ENCODE data around the gene SLC47A1.

The SLC47A1 gene

GRCh38 chr17:19592316-19592715 lies 58.7 kb downstream of the SLC47A1 start:
- H3K4me3 ChIP-seq (ENCODE audit: low read depth, low read length) = no peak overlapping the region

GRCh38 chr17:19596869-19597268 lies 63.2 kb downstream of the SLC47A1 start:
- no peak overlapping the region for H3K4me3 ChIP-seq (ENCODE audit: low read depth, low read length)

- H3K4me3 ChIP-seq (ENCODE audit: low read depth, low read length) = no peak overlapping the region
Measured at GRCh38 chr17:19610311-19610710, 76.7 kb downstream of the SLC47A1 start.

- H3K4me3 ChIP-seq (ENCODE audit: low read depth, low read length) = no peak overlapping the region
Measured at GRCh38 chr17:19610879-19611278, 77.2 kb downstream of the SLC47A1 start.

- no peak overlapping the region for H3K4me3 ChIP-seq (ENCODE audit: low read depth, low read length)
Measured at GRCh38 chr17:19613979-19614378, 80.3 kb downstream of the SLC47A1 start.

GRCh38 chr17:19614900-19615299 lies 81.2 kb downstream of the SLC47A1 start:
- no peak overlapping the region for H3K4me3 ChIP-seq (ENCODE audit: low read depth, low read length)

- H3K4me3 ChIP-seq (ENCODE audit: low read depth, low read length) = no peak overlapping the region
Measured at GRCh38 chr17:19618015-19618414, 84.4 kb downstream of the SLC47A1 start.

- H3K4me3 ChIP-seq (ENCODE audit: low read depth, low read length) = no peak overlapping the region
Measured at GRCh38 chr17:19619705-19620325, 86.2 kb downstream of the SLC47A1 start.

GRCh38 chr17:19621697-19622096 lies 88.0 kb downstream of the SLC47A1 start:
- H3K4me3 ChIP-seq (ENCODE audit: low read depth, low read length) = no peak overlapping the region

GRCh38 chr17:19626079-19626478 lies 92.4 kb downstream of the SLC47A1 start:
- no peak overlapping the region for H3K4me3 ChIP-seq (ENCODE audit: low read depth, low read length)
